Sigmoid colon (tissue), 4 donors: ENCODE data around the gene SEZ6L2.
"Not testable (repeated sequence)": the region's sequence is repeated elsewhere in the genome, so short reads cannot be mapped to it uniquely, and the experiment has no call there.

ENCODE experiments used
- EP300 ChIP-seq, 4 donors: sonication (generic); formaldehyde crosslinking; IDR thresholded peaks; one replicate each; pipeline ENCODE4 v1.6.1; 2017; ENCODE audit warnings: antibody characterized with exemption in 4 of 4
- POLR2A ChIP-seq, 2 donors: fragments of 450-650 bp; IDR thresholded peaks; one replicate each; pipeline ENCODE4 v1.6.1; 2016; ENCODE audit warnings: antibody characterized with exemption in 2 of 2, mild to moderate bottlenecking in 2 of 2, moderate library complexity in 2 of 2
- POLR2AphosphoS5 ChIP-seq, 4 donors: sonication (generic); formaldehyde crosslinking; IDR thresholded peaks; one replicate each; pipeline ENCODE4 v1.6.1; 2017; ENCODE audit warnings: antibody characterized with exemption in 4 of 4
- TF ChIP-seq, protein P1 (sequence below), 4 experiments: fragments of 450-650 bp in 3 of 4; fragments of 200-600 bp in 1 of 4; IDR thresholded peaks; one replicate each; pipeline ENCODE4 v1.5.1; 2016 to 2019; ENCODE audit warnings: antibody characterized with exemption in 4 of 4, mild to moderate bottlenecking in 3 of 4, moderate library complexity in 2 of 4

DNA sequence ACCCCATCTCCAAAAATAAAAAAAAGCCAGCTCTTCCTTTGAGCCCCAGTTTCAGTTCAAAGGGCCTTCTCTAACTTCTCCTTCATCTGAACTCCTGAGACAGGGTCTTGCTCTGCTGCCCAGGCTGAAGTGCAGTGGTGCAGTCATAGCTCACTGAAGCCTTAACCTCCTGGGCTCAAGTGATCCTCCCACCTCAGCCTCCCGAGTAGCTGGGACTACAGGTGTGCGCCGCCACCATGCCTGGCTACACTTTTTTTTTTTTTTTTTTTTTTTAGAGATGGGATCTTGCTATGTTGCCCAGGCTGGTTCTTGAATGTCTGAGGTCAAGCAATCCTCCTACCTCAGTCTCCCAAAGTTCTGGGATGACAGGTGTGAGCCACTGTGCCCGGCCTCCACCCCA is 66.1 kb downstream of the SEZ6L2 start:
- TF ChIP-seq, protein P1, sequence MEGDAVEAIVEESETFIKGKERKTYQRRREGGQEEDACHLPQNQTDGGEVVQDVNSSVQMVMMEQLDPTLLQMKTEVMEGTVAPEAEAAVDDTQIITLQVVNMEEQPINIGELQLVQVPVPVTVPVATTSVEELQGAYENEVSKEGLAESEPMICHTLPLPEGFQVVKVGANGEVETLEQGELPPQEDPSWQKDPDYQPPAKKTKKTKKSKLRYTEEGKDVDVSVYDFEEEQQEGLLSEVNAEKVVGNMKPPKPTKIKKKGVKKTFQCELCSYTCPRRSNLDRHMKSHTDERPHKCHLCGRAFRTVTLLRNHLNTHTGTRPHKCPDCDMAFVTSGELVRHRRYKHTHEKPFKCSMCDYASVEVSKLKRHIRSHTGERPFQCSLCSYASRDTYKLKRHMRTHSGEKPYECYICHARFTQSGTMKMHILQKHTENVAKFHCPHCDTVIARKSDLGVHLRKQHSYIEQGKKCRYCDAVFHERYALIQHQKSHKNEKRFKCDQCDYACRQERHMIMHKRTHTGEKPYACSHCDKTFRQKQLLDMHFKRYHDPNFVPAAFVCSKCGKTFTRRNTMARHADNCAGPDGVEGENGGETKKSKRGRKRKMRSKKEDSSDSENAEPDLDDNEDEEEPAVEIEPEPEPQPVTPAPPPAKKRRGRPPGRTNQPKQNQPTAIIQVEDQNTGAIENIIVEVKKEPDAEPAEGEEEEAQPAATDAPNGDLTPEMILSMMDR (IDR thresholded peaks at IDR 0.05): not testable (repeated sequence)
- TF ChIP-seq EP300, POLR2AphosphoS5, POLR2A (IDR thresholded peaks at IDR 0.05): not testable (repeated sequence)
